Sigmoid colon (tissue), 7 donors: ENCODE measurements around the gene CAP2. TPM values are rescaled to one million over a fixed set of nuclear protein-coding genes. Genes with fewer than 3 reads are reported as not detected.

Experiments used
- DNase-seq: peaks from one replicate; pipeline ENCODE4 v3.0.0-alpha.2; 2019
- H3K27ac ChIP-seq, 4 donors: fragments of 200-600 bp; sonication (generic); one replicate each; pipeline ENCODE4 v1.5.1; 2016 to 2019; ENCODE audit warnings: mild to moderate bottlenecking in 1 of 4
- H3K27me3 ChIP-seq, 3 donors: fragments of 200-600 bp; sonication (generic); one replicate each; pipeline ENCODE4 v1.5.1; 2019; ENCODE audit warnings: mild to moderate bottlenecking in 1 of 3
- H3K36me3 ChIP-seq, 4 donors: fragments of 200-600 bp; sonication (generic); one replicate each; pipeline ENCODE4 v1.5.1; 2016 to 2019
- H3K4me1 ChIP-seq, 4 donors: fragments of 200-600 bp; sonication (generic); one replicate each; pipeline ENCODE4 v1.5.1; 2017 to 2019
- H3K4me3 ChIP-seq, 4 donors: fragments of 200-600 bp; sonication (generic); one replicate each; pipeline ENCODE4 v1.5.1; 2017 to 2019; ENCODE audit warnings: mild to moderate bottlenecking in 2 of 4, moderate library complexity in 1 of 4
- H3K9me3 ChIP-seq, 4 donors: fragments of 200-600 bp in 3 of 4; sonication (generic) in 3 of 4; one replicate each; pipeline versions ENCODE4 v1.5.1 to v1.6.1; 2013 to 2019
- CTCF ChIP-seq, 4 experiments: fragments of 450-650 bp in 3 of 4; fragments of 200-600 bp in 1 of 4; IDR thresholded peaks; one replicate each; pipeline ENCODE4 v1.5.1; 2016 to 2019; ENCODE audit warnings: antibody characterized with exemption in 4 of 4, mild to moderate bottlenecking in 3 of 4, moderate library complexity in 2 of 4
- EP300 ChIP-seq, 4 donors: sonication (generic); formaldehyde crosslinking; IDR thresholded peaks; one replicate each; pipeline ENCODE4 v1.6.1; 2017; ENCODE audit warnings: antibody characterized with exemption in 4 of 4
- POLR2A ChIP-seq, 2 donors: fragments of 450-650 bp; IDR thresholded peaks; one replicate each; pipeline ENCODE4 v1.6.1; 2016; ENCODE audit warnings: antibody characterized with exemption in 2 of 2, mild to moderate bottlenecking in 2 of 2, moderate library complexity in 2 of 2
- POLR2AphosphoS5 ChIP-seq, 4 donors: sonication (generic); formaldehyde crosslinking; IDR thresholded peaks; one replicate each; pipeline ENCODE4 v1.6.1; 2017; ENCODE audit warnings: antibody characterized with exemption in 4 of 4
- WGBS, 2 donors: extraction: QIAGEN DNeasy Blood & Tissue Kit; methylation state at CpG; one replicate each; pipeline ENCODE4 v1.1.7; 2013; 5-methylcytosine and 5-hydroxymethylcytosine counted together
- intact Hi-C: fragments of 100-400 bp; cut with DNase I; formaldehyde crosslinking; loops from one replicate; pipeline ENCODE4 v1.15.1; 2023
- polyA plus RNA-seq, 3 donors: library from polyadenylated mRNA; stranded (reverse); fragments of 200-250 nt; gene quantifications; one replicate each; pipeline ENCODE4 v1.2.3, GENCODE V29; 2013
- total RNA-seq, 4 donors: library from RNA; depleted of rRNA; stranded (reverse); fragments of >200 nt; gene quantifications; one replicate each; pipeline ENCODE4 v1.1.0, GENCODE V29; 2016
- donor health status: healthy with polysubstance abuse.
- donor health status: Bipolar disorder and iron deficiency.
- donor health status: healthy.

Gene CAP2
- total and polyA plus RNA-seq, 7 donors = 0.92 to 67.1 (median 48.3) TPM

GRCh38 chr6:17589406-17590096 is 196.2 kb downstream of the CAP2 start:
- Histone ChIP-seq H3K4me3 (no peak overlapping the region), H3K36me3 (no peaks in the 10 kb centered on the region), H3K27ac (no peak overlapping the region), H3K27me3 (no peaks in the 10 kb centered on the region), H3K4me1 (no peaks in the 10 kb centered on the region), H3K9me3 (no peaks in the 10 kb centered on the region)
- intact Hi-C loops = loop anchor here (10.0 kb wide), 1 partner anchor 575 kb away; no protein-coding TSS in a partner anchor
- no peak for DNase-seq
- TF ChIP-seq POLR2AphosphoS5 (IDR thresholded peaks at IDR 0.05) (no peak), POLR2A (IDR thresholded peaks at IDR 0.05) (peak in 1 of 2 donors; percentile 15)
- WGBS, 2 donors = 44 to 55% methylated on average over 5 of the region's 5 CpGs

- Histone ChIP-seq H3K4me1 (no peaks in the 10 kb centered on the region), H3K4me3 (no peak overlapping the region), H3K27ac (no peak overlapping the region), H3K9me3 (no peaks in the 10 kb centered on the region), H3K36me3 (no peaks in the 10 kb centered on the region), H3K27me3 (no peaks in the 10 kb centered on the region)
- no peak for DNase-seq
- intact Hi-C loops = no loop called here
- TF ChIP-seq CTCF (IDR thresholded peaks at IDR 0.05) (no peak), POLR2AphosphoS5 (IDR thresholded peaks at IDR 0.05) (no peak), POLR2A (IDR thresholded peaks at IDR 0.05) (no peak), EP300 (IDR thresholded peaks at IDR 0.05) (no peak)
- WGBS, 2 donors = 63 to 88% methylated on average over 1 of the region's 1 CpG
Measured at GRCh38 chr6:17591287-17591686, 197.9 kb downstream of the CAP2 start.

- no peaks in the 10 kb centered on the region for H3K4me1 ChIP-seq
- no peak overlapping the region for H3K4me3 ChIP-seq
- no peaks in the 10 kb centered on the region for H3K27me3 ChIP-seq
- no peaks in the 10 kb centered on the region for H3K36me3 ChIP-seq
- no peaks in the 10 kb centered on the region for H3K9me3 ChIP-seq
- intact Hi-C loops = no loop called here
- H3K27ac ChIP-seq = no peak overlapping the region
- no peak for DNase-seq
- no peak for TF ChIP-seq POLR2AphosphoS5 (IDR thresholded peaks at IDR 0.05)
- TF ChIP-seq CTCF (IDR thresholded peaks at IDR 0.05) = no peak
- no peak for TF ChIP-seq POLR2A (IDR thresholded peaks at IDR 0.05)
Measured at GRCh38 chr6:17593246-17593645, 199.9 kb downstream of the CAP2 start.

GRCh38 chr6:17596085-17596484 is 202.7 kb downstream of the CAP2 start:
- Histone ChIP-seq H3K27ac (no peak overlapping the region), H3K9me3 (no peaks in the 10 kb centered on the region), H3K27me3 (no peaks in the 10 kb centered on the region), H3K36me3 (no peaks in the 10 kb centered on the region), H3K4me1 (peaks cover 0 to 6% (median 2%) of the 10 kb centered on the region in 4 donors), H3K4me3 (no peak overlapping the region)
- intact Hi-C loops = no loop called here
- DNase-seq = no peak
- 94 to 96% methylated on average over 3 of the region's 3 CpGs for WGBS, 2 donors
- TF ChIP-seq EP300 (IDR thresholded peaks at IDR 0.05) = no peak

- 7 to 9% methylated on average over 42 of the region's 42 CpGs for WGBS, 2 donors
- TF ChIP-seq EP300 (IDR thresholded peaks at IDR 0.05) = peak in 1 of 4 donors; percentile 70
- peak; percentile 62 to 82 for TF ChIP-seq POLR2A (IDR thresholded peaks at IDR 0.05)
- TF ChIP-seq CTCF (IDR thresholded peaks at IDR 0.05) = peak; percentile 70 to 87 (median 78)
- TF ChIP-seq POLR2AphosphoS5 (IDR thresholded peaks at IDR 0.05) = peak; percentile 84 to 90 (median 89)
- Histone ChIP-seq H3K9me3 (no peaks in the 10 kb centered on the region), H3K36me3 (peaks cover 0 to 26% (median 0%) of the 10 kb centered on the region in 4 donors), H3K4me3 (peak within 1 kb of the TSS; percentile 82 to 100 (median 92)), H3K4me1 (peaks cover 0 to 23% (median 17%) of the 10 kb centered on the region in 4 donors), H3K27me3 (no peaks in the 10 kb centered on the region), H3K27ac (peak within 1 kb of the TSS; percentile 92 to 99 (median 96))
- intact Hi-C loops = loop anchor here (2.0 to 5.0 kb wide), 4 partner anchors 107 to 443 kb away; partner anchors contain the start of genes NUP153 and RBM24
- DNase-seq = peak; percentile 98
Measured at GRCh38 chr6:17599877-17600526, 206.6 kb downstream of the CAP2 start, which contains the start of gene FAM8A1. Gene FAM8A1, plus strand, starts transcription at chr6:17600302. Its CDS starts 108 bp downstream, at chr6:17600410.
